Central memory CD8-positive, alpha-beta T cell (primary cell): Measurements from ENCODE around the gene ADCY4.

Experiments used
- ATAC-seq: fragments of 150-1000 bp; cut with Tn5 transposase; replicated peaks from 2 replicates; pipeline ENCODE4 v1.10.0; 2022; ENCODE audit warnings: mild to moderate bottlenecking, moderate FRiP score, moderate number of reproducible peaks; ENCODE audit not compliant: poor library complexity, severe bottlenecking; ENCODE audit errors: extremely low read depth
- DNase-seq, 2 donors: peaks; one replicate each; pipeline ENCODE4 v3.0.0; 2021; ENCODE audit warnings: low spot score in 2 of 2
- H3K27ac Mint-ChIP-seq: one replicate; pipeline ENCODE4 v1.8.0; 2022; ENCODE audit warnings: low read depth, mild to moderate bottlenecking, moderate library complexity, mixed read lengths
- H3K27me3 Mint-ChIP-seq: one replicate; pipeline ENCODE4 v1.8.0; 2022; ENCODE audit warnings: mixed read lengths
- H3K36me3 Mint-ChIP-seq: one replicate; pipeline ENCODE4 v1.8.0; 2022; ENCODE audit warnings: mild to moderate bottlenecking, moderate library complexity, mixed read lengths; ENCODE audit not compliant: insufficient read depth
- H3K4me1 Mint-ChIP-seq: one replicate; pipeline ENCODE4 v1.8.0; 2022; ENCODE audit warnings: mixed read lengths
- H3K4me3 Mint-ChIP-seq: one replicate; pipeline ENCODE4 v1.8.0; 2022; ENCODE audit warnings: mild to moderate bottlenecking, moderate library complexity, mixed read lengths
- H3K9me3 Mint-ChIP-seq: one replicate; pipeline ENCODE4 v1.8.0; 2022; ENCODE audit warnings: mixed read lengths

ADCY4 gene

GRCh38 chr14:24279301-24280186, 55.3 kb downstream of the ADCY4 start:
- no peaks in the 10 kb centered on the region for H3K36me3 Mint-ChIP-seq
- no peaks in the 10 kb centered on the region for H3K9me3 Mint-ChIP-seq
- H3K4me3 Mint-ChIP-seq: no peak overlapping the region
- peak; percentile 64 for ATAC-seq
- H3K27me3 Mint-ChIP-seq: no peaks in the 10 kb centered on the region
- H3K4me1 Mint-ChIP-seq: peaks cover 23% of the 10 kb centered on the region
- no peak for DNase-seq
- peak overlapping the region; percentile 79 for H3K27ac Mint-ChIP-seq

- H3K36me3 Mint-ChIP-seq: no peaks in the 10 kb centered on the region
- H3K9me3 Mint-ChIP-seq: no peaks in the 10 kb centered on the region
- peak overlapping the region; percentile 73 for H3K27ac Mint-ChIP-seq
- DNase-seq: no peak
- no peak overlapping the region for H3K4me3 Mint-ChIP-seq
- no peaks in the 10 kb centered on the region for H3K27me3 Mint-ChIP-seq
- H3K4me1 Mint-ChIP-seq: peaks cover 23% of the 10 kb centered on the region
- no peak for ATAC-seq
Observed at GRCh38 chr14:24278424-24278823, 56.4 kb downstream of the ADCY4 start.

DNA sequence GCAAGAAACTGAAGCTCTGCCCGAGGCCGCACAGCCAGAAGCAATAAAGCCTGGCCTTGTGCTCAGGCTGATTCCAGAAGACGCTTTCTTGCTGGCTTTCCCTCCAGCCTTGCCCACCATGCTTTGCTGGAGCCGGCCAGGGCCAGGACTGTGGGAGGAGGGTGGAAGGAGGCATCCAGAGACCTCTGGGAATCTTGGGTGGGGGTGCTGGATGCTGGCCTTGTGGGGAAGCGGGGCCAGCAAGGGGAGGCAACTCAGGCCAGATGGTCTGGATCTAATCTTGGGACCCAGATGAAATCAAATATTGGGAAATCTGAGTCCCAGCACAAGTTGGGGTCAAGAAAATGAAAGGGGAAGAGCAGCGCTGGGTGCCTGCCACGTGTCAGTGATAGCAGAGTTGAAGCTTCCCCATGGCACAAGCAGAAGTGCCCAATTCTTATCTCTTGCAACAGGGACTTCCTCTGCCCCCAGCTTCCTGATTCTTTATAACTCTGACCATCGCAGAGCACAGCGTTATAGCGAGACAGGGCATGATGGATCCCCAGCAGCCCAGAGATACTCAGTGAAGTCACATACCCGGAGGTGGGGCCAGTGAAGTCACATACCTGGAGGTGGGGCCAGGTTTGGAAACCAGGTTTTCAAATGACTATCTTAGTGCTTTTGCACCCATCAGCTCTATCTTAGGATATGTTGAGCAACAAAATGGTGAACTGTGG, 57.1 kb downstream of the ADCY4 start:
- ATAC-seq: no peak
- H3K4me1 Mint-ChIP-seq: peaks cover 25% of the 10 kb centered on the region
- DNase-seq: no peak
- no peaks in the 10 kb centered on the region for H3K27me3 Mint-ChIP-seq
- H3K9me3 Mint-ChIP-seq: no peaks in the 10 kb centered on the region
- H3K36me3 Mint-ChIP-seq: no peaks in the 10 kb centered on the region
- H3K4me3 Mint-ChIP-seq: no peak overlapping the region
- peak overlapping the region; percentile 73 for H3K27ac Mint-ChIP-seq

- ATAC-seq: no peak
- Mint-ChIP-seq H3K27ac (peak overlapping the region; percentile 33), H3K36me3 (no peaks in the 10 kb centered on the region), H3K4me1 (peaks cover 32% of the 10 kb centered on the region), H3K4me3 (no peak overlapping the region), H3K9me3 (no peaks in the 10 kb centered on the region), H3K27me3 (no peaks in the 10 kb centered on the region)
- DNase-seq: no peak
Observed at GRCh38 chr14:24277071-24277470, 57.8 kb downstream of the ADCY4 start.

DNA sequence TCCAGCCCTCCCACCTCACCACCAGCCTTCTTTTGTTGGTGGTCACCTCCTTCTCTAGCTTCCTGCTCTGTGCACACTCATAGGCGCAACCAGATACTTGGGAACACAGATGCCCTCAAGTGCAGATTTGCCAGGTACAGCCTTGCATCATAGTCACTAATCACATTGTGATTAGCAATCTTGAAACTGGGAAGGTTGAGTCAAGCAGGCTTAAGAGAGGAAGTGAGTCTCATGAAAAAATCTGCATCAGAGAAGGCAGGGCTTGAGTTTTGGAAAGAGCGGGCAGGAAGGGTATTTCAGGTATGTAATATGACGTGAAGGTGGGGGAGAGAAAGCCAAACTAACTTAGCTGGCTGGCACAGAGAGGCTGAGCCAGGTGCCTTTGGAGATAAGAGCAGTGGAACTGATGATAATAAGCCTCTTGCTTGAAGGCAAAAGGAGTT, 60.7 kb downstream of the ADCY4 start:
- Mint-ChIP-seq H3K27me3 (no peaks in the 10 kb centered on the region), H3K36me3 (peaks cover 9% of the 10 kb centered on the region), H3K27ac (peak overlapping the region; percentile 2), H3K9me3 (no peaks in the 10 kb centered on the region), H3K4me1 (peaks cover 42% of the 10 kb centered on the region), H3K4me3 (no peak overlapping the region)
- no peak for DNase-seq
- no peak for ATAC-seq

DNA sequence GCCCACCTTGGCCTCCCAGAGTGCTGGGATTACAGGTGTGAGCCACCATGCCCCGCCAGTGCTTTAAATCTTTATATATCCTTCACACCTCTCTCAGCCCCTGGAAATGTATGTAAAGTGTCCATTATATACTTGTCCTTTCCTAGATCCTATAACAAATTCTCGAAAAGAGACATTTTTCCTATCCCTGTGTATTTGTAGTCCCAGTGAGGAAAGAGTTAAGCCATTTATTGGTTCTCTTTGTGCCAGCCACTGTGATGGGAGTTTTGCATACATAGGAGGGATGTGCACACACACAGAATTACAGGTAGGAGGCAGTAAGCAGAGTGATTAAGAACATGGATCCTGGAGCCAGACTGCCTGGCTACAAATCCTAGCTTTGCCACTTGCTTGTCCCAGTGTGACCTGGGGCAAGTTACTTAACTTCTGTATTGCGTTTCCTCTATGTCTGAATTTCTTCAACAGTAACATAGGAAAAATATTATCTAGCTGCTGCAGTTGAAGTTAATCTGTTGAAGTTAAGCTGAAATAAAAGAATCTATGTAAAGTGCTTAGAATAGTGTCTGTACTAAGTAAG, 61.4 kb downstream of the ADCY4 start:
- DNase-seq: no peak
- peak overlapping the region; percentile 87 for H3K27ac Mint-ChIP-seq

GRCh38 chr14:24272467-24272866, 62.4 kb downstream of the ADCY4 start:
- Mint-ChIP-seq H3K4me1 (peaks cover 31% of the 10 kb centered on the region), H3K9me3 (no peaks in the 10 kb centered on the region), H3K27ac (peak overlapping the region; percentile 87), H3K27me3 (no peaks in the 10 kb centered on the region), H3K4me3 (peak overlapping the region; percentile 94), H3K36me3 (peaks cover 9% of the 10 kb centered on the region)
- DNase-seq (no peak), ATAC-seq (no peak)

More for the DNA sequence above, 61.4 kb downstream of the ADCY4 start:
- Mint-ChIP-seq H3K4me3 (no peak overlapping the region), H3K9me3 (no peaks in the 10 kb centered on the region), H3K4me1 (peaks cover 35% of the 10 kb centered on the region), H3K36me3 (peaks cover 9% of the 10 kb centered on the region), H3K27me3 (no peaks in the 10 kb centered on the region)
- ATAC-seq: no peak

DNA sequence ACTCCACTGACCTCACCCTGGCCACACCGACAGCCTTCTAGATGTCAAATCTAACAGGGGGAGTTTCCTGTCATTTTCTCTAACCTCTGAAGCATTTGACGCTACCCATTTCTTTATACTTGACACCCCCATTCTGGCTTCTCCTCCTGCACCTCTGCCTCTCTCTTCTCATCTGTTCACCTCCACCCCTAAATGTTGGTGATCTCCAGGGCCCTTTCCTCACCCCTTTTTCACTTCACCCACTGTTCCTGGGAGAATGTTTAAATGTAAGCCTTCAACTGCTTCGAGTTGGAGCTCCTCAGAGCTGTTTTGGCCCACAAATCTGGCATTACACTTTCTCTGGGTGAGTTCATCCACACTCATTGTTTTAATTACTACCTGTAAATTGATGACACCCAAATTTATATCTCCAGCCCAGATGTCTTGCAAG, 63.0 kb downstream of the ADCY4 start:
- H3K9me3 Mint-ChIP-seq: no peaks in the 10 kb centered on the region
- H3K4me1 Mint-ChIP-seq: peaks cover 31% of the 10 kb centered on the region
- DNase-seq (no peak), ATAC-seq (no peak)
- peak overlapping the region; percentile 87 for H3K27ac Mint-ChIP-seq
- peak overlapping the region; percentile 94 for H3K4me3 Mint-ChIP-seq
- no peaks in the 10 kb centered on the region for H3K27me3 Mint-ChIP-seq
- H3K36me3 Mint-ChIP-seq: peaks cover 15% of the 10 kb centered on the region

DNA sequence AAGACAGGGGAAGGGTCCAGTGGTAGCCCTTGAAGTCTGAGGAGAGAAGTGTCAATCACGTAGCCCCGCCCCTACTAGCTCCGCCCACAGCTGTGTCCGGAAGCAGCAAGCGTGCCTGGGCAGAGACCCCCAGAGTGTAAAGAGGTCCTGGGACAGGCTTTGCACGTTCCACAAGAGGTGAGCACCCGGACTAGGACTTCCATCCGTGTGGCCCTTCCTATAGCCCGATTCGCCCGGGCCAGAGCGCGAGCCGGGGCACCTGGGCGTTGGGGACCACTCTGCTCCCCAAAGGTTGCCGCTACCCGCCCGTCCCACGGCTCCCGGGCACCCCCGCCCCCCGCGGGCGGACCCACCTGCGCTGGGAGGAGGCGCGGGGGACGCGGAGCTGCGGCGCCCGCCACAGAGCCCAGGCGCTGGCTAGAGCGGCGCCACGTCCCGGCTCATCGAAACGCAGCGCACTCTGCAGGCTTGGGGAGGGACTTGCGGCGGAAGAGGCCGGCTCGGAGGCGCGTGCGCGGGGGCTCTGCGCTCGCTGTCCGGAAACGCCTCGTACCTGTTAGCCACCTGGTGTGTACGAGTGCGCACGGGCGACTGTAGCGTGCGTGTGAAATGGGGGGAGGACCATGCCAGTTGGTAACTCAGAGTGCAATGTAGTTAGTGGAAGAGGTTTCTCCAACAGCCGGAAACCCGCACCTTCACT, 63.6 kb downstream of the ADCY4 start, which contains the start of gene RABGGTA:
RABGGTA (minus strand) TSS at position 464 of the 700 bp plus-strand sequence. CDS start 482 bp downstream, outside the sequence.
- Mint-ChIP-seq H3K4me3 (peak within 1 kb of the TSS; percentile 94), H3K27ac (peak within 1 kb of the TSS; percentile 87), H3K4me1 (peaks cover 28% of the 10 kb centered on the region), H3K9me3 (no peaks in the 10 kb centered on the region), H3K36me3 (peaks cover 17% of the 10 kb centered on the region), H3K27me3 (no peaks in the 10 kb centered on the region)
- ATAC-seq (peak; percentile 92), DNase-seq (peak; percentile 85 to 95)

DNA sequence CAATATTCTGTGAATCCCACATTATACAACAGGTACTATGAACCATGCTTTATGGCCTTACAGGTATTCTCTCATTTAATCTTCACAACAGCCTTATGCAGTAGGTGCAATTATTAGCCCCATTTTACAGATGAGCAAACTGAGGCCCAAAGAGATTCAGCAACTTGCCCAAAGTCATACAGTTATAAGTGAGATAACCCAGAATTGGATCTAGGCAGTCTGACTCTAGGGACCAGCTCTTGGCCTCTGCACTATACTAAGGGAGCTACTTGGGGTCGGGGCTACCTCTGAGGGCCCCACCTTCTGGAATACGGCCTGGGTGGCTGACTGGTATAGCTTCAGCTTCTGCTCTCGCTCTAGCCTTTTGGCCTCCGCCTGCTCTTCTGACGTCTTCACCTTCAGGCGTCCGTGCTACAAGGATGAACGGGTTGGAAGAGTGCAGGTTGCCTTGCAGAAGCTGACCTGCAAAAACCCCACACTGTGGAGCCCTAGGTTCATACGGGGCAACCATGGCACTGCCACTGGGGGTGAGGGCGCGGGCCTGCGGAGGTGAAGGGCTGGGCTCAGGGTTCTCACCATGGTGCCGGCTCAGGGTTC, 64.2 kb downstream of the ADCY4 start:
- Mint-ChIP-seq H3K9me3 (no peaks in the 10 kb centered on the region), H3K4me1 (peaks cover 28% of the 10 kb centered on the region), H3K36me3 (peaks cover 17% of the 10 kb centered on the region), H3K27me3 (no peaks in the 10 kb centered on the region), H3K4me3 (peak overlapping the region; percentile 94), H3K27ac (peak overlapping the region; percentile 87)
- ATAC-seq (peak; percentile 2), DNase-seq (no peak)

DNA sequence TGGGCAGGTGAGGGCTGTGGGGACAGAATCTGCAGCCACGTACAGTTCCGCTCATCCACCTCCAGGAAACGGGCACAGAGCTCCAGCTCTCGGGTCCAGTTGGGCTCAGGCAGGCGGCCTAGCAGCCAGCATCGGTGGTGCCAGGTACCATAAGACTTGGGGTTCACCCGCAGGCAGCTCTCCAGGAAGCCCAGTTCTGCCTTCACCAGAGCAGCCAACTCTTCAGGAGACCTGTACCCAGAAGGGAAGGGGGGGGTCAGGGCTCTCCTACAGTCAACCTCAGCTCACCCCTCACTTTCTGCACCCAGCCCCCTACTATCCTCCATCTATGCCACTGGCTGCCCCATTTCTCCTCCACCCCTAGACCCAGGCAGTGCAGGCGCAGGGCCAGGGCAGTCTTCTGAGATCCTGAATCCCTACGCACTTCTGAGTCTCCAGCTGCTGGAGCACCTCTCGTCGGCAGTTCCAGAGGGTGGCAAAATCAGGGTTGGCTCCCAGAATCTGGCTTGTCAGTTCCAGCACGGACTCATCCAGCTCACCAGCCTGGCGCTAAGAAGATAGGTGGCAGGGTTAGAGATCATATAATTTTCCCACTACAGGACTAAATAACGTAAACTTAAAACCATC, 64.8 kb downstream of the ADCY4 start:
- no peaks in the 10 kb centered on the region for H3K27me3 Mint-ChIP-seq
- H3K4me1 Mint-ChIP-seq: peaks cover 28% of the 10 kb centered on the region
- DNase-seq: no peak
- no peaks in the 10 kb centered on the region for H3K9me3 Mint-ChIP-seq
- H3K36me3 Mint-ChIP-seq: peaks cover 17% of the 10 kb centered on the region
- H3K27ac Mint-ChIP-seq: peak overlapping the region; percentile 87
- peak overlapping the region; percentile 94 for H3K4me3 Mint-ChIP-seq
- no peak for ATAC-seq
